Mesendoderm (in vitro differentiated cells): Measurements from ENCODE around the gene SOCS7.

ENCODE experiments used
- DNase-seq: peaks from one replicate; pipeline ENCODE4 v3.0.0; 2013
- H2AK5ac ChIP-seq: 2 replicates; pipeline ENCODE4 v1.6.1; 2013; ENCODE audit warnings: low read length, inconsistent platforms
- H2BK120ac ChIP-seq: 2 replicates; pipeline ENCODE4 v1.6.1; 2013; ENCODE audit warnings: low read depth, mild to moderate bottlenecking, low read length, moderate library complexity, mixed read lengths
- H2BK15ac ChIP-seq: replicated peaks from 2 replicates; pipeline ENCODE4 v1.6.1; 2013; ENCODE audit warnings: low read depth, mild to moderate bottlenecking, moderate library complexity
- H2BK5ac ChIP-seq: 2 replicates; pipeline ENCODE4 v1.6.1; 2013; ENCODE audit warnings: low read length, inconsistent platforms
- H3K18ac ChIP-seq: 2 replicates; pipeline ENCODE4 v1.6.1; 2013; ENCODE audit warnings: mild to moderate bottlenecking, low read length, mixed read lengths
- H3K23ac ChIP-seq: one replicate; pipeline ENCODE4 v1.6.1; 2013; ENCODE audit warnings: low read length
- H3K27ac ChIP-seq: 2 replicates; pipeline ENCODE4 v1.5.1; 2013; ENCODE audit warnings: low read depth, mild to moderate bottlenecking, inconsistent platforms, low read length, moderate library complexity
- H3K27me3 ChIP-seq: 2 replicates; pipeline ENCODE4 v1.6.1; 2013; ENCODE audit warnings: low read length, control low read depth, mild to moderate bottlenecking, inconsistent platforms; ENCODE audit not compliant: insufficient read depth, poor library complexity
- H3K36me3 ChIP-seq: 2 replicates; pipeline ENCODE4 v1.6.1; 2013; ENCODE audit warnings: low read length, inconsistent platforms; ENCODE audit not compliant: control insufficient read depth, insufficient read depth
- H3K4ac ChIP-seq: one replicate; pipeline ENCODE4 v1.6.1; 2013; ENCODE audit warnings: low read depth, mild to moderate bottlenecking, low read length, moderate library complexity
- H3K4me1 ChIP-seq: 2 replicates; pipeline ENCODE4 v1.6.1; 2013; ENCODE audit warnings: low read depth, low read length, inconsistent platforms; ENCODE audit not compliant: control insufficient read depth
- H3K4me2 ChIP-seq: 2 replicates; pipeline ENCODE4 v1.6.1; 2013; ENCODE audit warnings: low read length
- H3K4me3 ChIP-seq: 2 replicates; pipeline ENCODE4 v1.5.1; 2013; ENCODE audit warnings: mild to moderate bottlenecking, low read length
- H3K56ac ChIP-seq: one replicate; pipeline ENCODE4 v1.6.1; 2013; ENCODE audit warnings: low read length
- H3K79me1 ChIP-seq: 2 replicates; pipeline ENCODE4 v1.6.1; 2013; ENCODE audit warnings: low read length, inconsistent platforms
- H3K79me2 ChIP-seq: 2 replicates; pipeline ENCODE4 v1.6.1; 2013; ENCODE audit warnings: mild to moderate bottlenecking, low read length; ENCODE audit not compliant: control insufficient read depth, insufficient read depth
- H3K9ac ChIP-seq: 2 replicates; pipeline ENCODE4 v1.6.1; 2013; ENCODE audit warnings: low read length, inconsistent platforms
- H4K5ac ChIP-seq: one replicate; pipeline ENCODE4 v1.6.1; 2013; ENCODE audit warnings: low read length
- H4K8ac ChIP-seq: one replicate; pipeline ENCODE4 v1.6.1; 2013; ENCODE audit warnings: low read depth, mild to moderate bottlenecking, control low read depth, low read length, moderate library complexity
- WGBS: extraction: QIAGEN DNeasy Blood & Tissue Kit; methylation state at CpG from one replicate; pipeline ENCODE4 v1.1.7; 2013; ENCODE audit warnings: low lambda C conversion rate, missing lambda C conversion rate; ENCODE audit not compliant: insufficient coverage; ENCODE audit errors: extremely low coverage; 5-methylcytosine and 5-hydroxymethylcytosine counted together

The SOCS7 gene

DNA sequence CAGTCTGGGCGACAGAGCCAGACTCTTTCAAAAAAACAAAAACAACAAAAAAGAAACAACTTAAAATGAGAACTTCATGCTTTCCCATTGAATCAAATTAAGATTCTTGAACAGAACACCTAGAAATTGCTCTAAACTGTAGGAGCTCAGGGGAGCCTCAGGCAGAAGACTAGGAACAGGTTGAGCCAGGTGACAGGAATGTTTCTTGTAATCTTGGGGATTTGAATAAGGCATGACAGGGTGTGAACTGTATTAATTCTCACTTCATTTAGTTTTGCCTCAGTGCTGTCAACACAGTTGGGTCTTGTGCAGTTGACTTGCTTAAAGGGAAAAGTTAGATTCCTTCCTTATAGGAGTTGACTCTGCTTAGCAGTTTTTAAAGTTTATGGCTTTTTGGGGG, 27.8 kb downstream of the SOCS7 start:
- no peak overlapping the region for H3K23ac ChIP-seq
- no peak overlapping the region for H3K4me2 ChIP-seq
- no peak overlapping the region for H4K8ac ChIP-seq
- no peak overlapping the region for H3K4me3 ChIP-seq
- no peaks in the 10 kb centered on the region for H3K79me2 ChIP-seq
- H3K79me1 ChIP-seq: no peaks in the 10 kb centered on the region
- H3K36me3 ChIP-seq: peaks cover 2% of the 10 kb centered on the region
- no peak overlapping the region for H3K56ac ChIP-seq
- no peak overlapping the region for H3K27ac ChIP-seq
- H3K18ac ChIP-seq: no peak overlapping the region
- H2BK5ac ChIP-seq: no peak overlapping the region
- H3K9ac ChIP-seq: no peak overlapping the region
- no peak overlapping the region for H2BK15ac ChIP-seq
- no peak overlapping the region for H4K5ac ChIP-seq
- H3K4ac ChIP-seq: no peak overlapping the region
- H2BK120ac ChIP-seq: no peak overlapping the region
- DNase-seq: no peak
- WGBS: no CpG with 5 or more reads among the region's 1 CpG
- no peaks in the 10 kb centered on the region for H3K4me1 ChIP-seq
- H2AK5ac ChIP-seq: no peak overlapping the region
- H3K27me3 ChIP-seq: no peaks in the 10 kb centered on the region

DNA sequence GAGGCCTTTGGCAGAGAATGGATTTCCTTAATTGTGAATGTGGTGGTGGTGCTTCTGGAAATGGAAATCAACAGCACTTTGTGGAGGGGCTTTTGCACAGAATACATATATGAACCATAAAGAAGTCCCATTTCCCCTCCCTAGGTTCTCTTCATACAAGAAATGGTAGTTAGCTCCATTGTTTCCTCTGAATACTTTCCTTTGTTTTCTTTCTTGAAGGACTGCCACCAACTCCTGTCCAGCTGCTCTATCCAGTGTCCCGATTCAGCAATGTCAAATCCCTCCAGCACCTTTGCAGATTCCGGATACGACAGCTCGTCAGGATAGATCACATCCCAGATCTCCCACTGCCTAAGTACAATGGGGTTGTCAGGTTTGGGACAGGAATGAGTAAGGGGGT, 43.4 kb downstream of the SOCS7 start:
- H3K56ac ChIP-seq: no peak overlapping the region
- no peak overlapping the region for H3K9ac ChIP-seq
- no peak overlapping the region for H4K5ac ChIP-seq
- H3K4me2 ChIP-seq: no peak overlapping the region
- no peak overlapping the region for H4K8ac ChIP-seq
- no peak overlapping the region for H2BK120ac ChIP-seq
- no peak overlapping the region for H2BK5ac ChIP-seq
- no peaks in the 10 kb centered on the region for H3K27me3 ChIP-seq
- DNase-seq: no peak
- H3K27ac ChIP-seq: no peak overlapping the region
- H3K4me3 ChIP-seq: no peak overlapping the region
- no peaks in the 10 kb centered on the region for H3K4me1 ChIP-seq
- no peak overlapping the region for H2BK15ac ChIP-seq
- no peak overlapping the region for H2AK5ac ChIP-seq
- no peak overlapping the region for H3K23ac ChIP-seq
- no peaks in the 10 kb centered on the region for H3K79me2 ChIP-seq
- no peaks in the 10 kb centered on the region for H3K79me1 ChIP-seq
- H3K36me3 ChIP-seq: peaks cover 6% of the 10 kb centered on the region
- no peak overlapping the region for H3K4ac ChIP-seq
- no peak overlapping the region for H3K18ac ChIP-seq
- no CpG with 5 or more reads among the region's 4 CpGs for WGBS

DNA sequence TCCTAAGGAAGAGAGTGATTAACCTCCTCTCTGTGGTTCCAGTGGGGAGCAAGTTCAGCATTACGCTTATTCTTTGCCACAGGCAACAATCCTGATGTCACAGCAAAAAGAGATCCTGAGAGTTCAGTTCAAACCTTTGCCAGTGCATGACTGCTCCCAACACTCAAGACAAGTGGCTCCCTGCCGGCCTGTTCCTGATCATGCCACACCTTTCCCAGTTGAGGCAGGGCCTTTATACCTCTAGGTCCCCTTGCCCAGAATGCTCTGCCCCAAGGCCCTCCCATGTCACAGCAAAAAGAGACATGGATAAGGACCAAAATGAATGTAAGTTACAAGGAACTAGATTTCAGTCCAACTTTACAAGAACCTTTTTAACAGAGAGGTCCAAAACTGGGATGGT, 45.6 kb downstream of the SOCS7 start:
- H3K36me3 ChIP-seq: peaks cover 6% of the 10 kb centered on the region
- no peak overlapping the region for H3K23ac ChIP-seq
- H3K9ac ChIP-seq: no peak overlapping the region
- WGBS: no CpG with 5 or more reads among the region's 2 CpGs
- H4K8ac ChIP-seq: no peak overlapping the region
- H3K79me2 ChIP-seq: no peaks in the 10 kb centered on the region
- H3K4me2 ChIP-seq: no peak overlapping the region
- H3K4me3 ChIP-seq: no peak overlapping the region
- H2BK15ac ChIP-seq: no peak overlapping the region
- H3K4ac ChIP-seq: no peak overlapping the region
- H3K27me3 ChIP-seq: no peaks in the 10 kb centered on the region
- H3K4me1 ChIP-seq: no peaks in the 10 kb centered on the region
- no peak for DNase-seq
- no peak overlapping the region for H2BK5ac ChIP-seq
- H3K79me1 ChIP-seq: no peaks in the 10 kb centered on the region
- no peak overlapping the region for H3K56ac ChIP-seq
- H2BK120ac ChIP-seq: no peak overlapping the region
- no peak overlapping the region for H3K18ac ChIP-seq
- H3K27ac ChIP-seq: no peak overlapping the region
- H2AK5ac ChIP-seq: no peak overlapping the region
- H4K5ac ChIP-seq: no peak overlapping the region

DNA sequence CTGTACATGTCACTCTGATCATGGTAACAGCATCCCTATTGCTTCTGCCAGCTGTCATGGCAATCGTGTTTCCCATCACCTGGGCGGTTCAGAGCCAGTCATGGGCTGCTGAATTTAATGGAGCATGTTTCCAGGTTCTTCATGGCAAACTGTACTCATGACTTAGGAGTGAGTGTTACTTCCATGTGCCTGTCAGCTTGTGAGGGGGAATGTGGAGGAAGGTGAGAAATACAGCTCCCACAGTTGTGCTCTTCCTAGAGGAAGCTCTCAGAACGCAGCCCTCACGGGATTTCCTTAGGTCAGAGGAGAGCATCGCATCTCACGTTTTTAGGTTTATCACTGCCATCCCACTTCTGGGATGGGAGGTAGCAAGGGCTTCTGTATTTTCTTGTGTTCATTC, 48.6 kb downstream of the SOCS7 start:
- WGBS: no CpG with 5 or more reads among the region's 6 CpGs
- no peak overlapping the region for H3K18ac ChIP-seq
- no peak overlapping the region for H3K27ac ChIP-seq
- no peak overlapping the region for H3K4me2 ChIP-seq
- H3K9ac ChIP-seq: no peak overlapping the region
- H3K79me2 ChIP-seq: no peaks in the 10 kb centered on the region
- H3K36me3 ChIP-seq: peaks cover 6% of the 10 kb centered on the region
- H4K8ac ChIP-seq: no peak overlapping the region
- H4K5ac ChIP-seq: no peak overlapping the region
- H2BK5ac ChIP-seq: no peak overlapping the region
- no peak overlapping the region for H3K4me3 ChIP-seq
- no peak overlapping the region for H3K4ac ChIP-seq
- no peaks in the 10 kb centered on the region for H3K4me1 ChIP-seq
- H3K27me3 ChIP-seq: no peaks in the 10 kb centered on the region
- H3K79me1 ChIP-seq: no peaks in the 10 kb centered on the region
- H2BK120ac ChIP-seq: no peak overlapping the region
- no peak for DNase-seq
- no peak overlapping the region for H3K56ac ChIP-seq
- H2AK5ac ChIP-seq: no peak overlapping the region
- H3K23ac ChIP-seq: no peak overlapping the region
- H2BK15ac ChIP-seq: no peak overlapping the region

DNA sequence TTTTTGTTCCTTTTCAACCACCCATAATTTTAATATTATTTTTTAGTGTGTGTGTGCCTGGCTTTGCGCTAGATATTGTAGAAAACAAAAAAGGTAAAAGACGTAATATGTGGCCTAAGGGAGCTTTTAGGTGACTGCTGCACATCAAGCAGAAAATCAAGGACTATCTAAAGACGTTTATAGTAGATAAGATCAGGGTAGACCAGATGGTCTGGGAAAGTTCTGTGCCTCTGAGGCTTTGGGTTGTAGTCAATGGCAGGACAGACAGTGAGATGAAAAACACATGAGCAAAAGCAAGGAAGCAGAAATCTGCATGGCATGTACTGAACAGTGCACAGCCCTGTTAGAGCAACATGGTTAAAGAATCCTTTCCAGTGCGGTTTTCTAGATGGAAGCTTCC, 49.8 kb downstream of the SOCS7 start:
- Histone ChIP-seq H2AK5ac (no peak overlapping the region), H2BK15ac (no peak overlapping the region), H4K5ac (no peak overlapping the region), H2BK5ac (no peak overlapping the region), H3K23ac (no peak overlapping the region), H3K27me3 (no peaks in the 10 kb centered on the region), H3K18ac (no peak overlapping the region), H3K79me1 (no peaks in the 10 kb centered on the region), H3K79me2 (no peaks in the 10 kb centered on the region), H3K4me3 (no peak overlapping the region), H3K9ac (no peak overlapping the region), H2BK120ac (no peak overlapping the region), H3K4me2 (no peak overlapping the region), H3K56ac (no peak overlapping the region), H4K8ac (no peak overlapping the region), H3K36me3 (no peaks in the 10 kb centered on the region), H3K4ac (no peak overlapping the region), H3K4me1 (no peaks in the 10 kb centered on the region), H3K27ac (no peak overlapping the region)
- WGBS: no CpG with 5 or more reads among the region's 4 CpGs
- DNase-seq: no peak

GRCh38 chr17:38402897-38403296, 51.3 kb downstream of the SOCS7 start:
- no peaks in the 10 kb centered on the region for H3K4me1 ChIP-seq
- no peak overlapping the region for H3K18ac ChIP-seq
- no peak overlapping the region for H3K27ac ChIP-seq
- H3K4me2 ChIP-seq: no peak overlapping the region
- no peaks in the 10 kb centered on the region for H3K36me3 ChIP-seq
- no peak overlapping the region for H2AK5ac ChIP-seq
- H3K23ac ChIP-seq: no peak overlapping the region
- H3K27me3 ChIP-seq: no peaks in the 10 kb centered on the region
- H4K8ac ChIP-seq: no peak overlapping the region
- no peak overlapping the region for H3K9ac ChIP-seq
- no peak overlapping the region for H2BK120ac ChIP-seq
- H3K4me3 ChIP-seq: no peak overlapping the region
- no peak overlapping the region for H3K56ac ChIP-seq
- no peak overlapping the region for H3K4ac ChIP-seq
- WGBS: no CpG with 5 or more reads among the region's 5 CpGs
- H3K79me1 ChIP-seq: no peaks in the 10 kb centered on the region
- no peak overlapping the region for H4K5ac ChIP-seq
- no peak for DNase-seq
- H2BK15ac ChIP-seq: no peak overlapping the region
- H2BK5ac ChIP-seq: no peak overlapping the region
- H3K79me2 ChIP-seq: no peaks in the 10 kb centered on the region
